K562 (cell line): ENCODE measurements around the gene SLC5A3. TPM values are rescaled to one million over a fixed set of nuclear protein-coding genes. Genes with fewer than 3 reads are reported as not detected.
A peak's percentile ranks its signal among the peaks of the same experiment; 100 is the strongest.

Experiments used
- C11orf30 ChIP-seq: fragments of 450-650 bp; IDR thresholded peaks from 2 replicates; pipeline ENCODE4 v1.6.1; 2016; ENCODE audit warnings: low read depth, mild to moderate bottlenecking
- CEBPB ChIP-seq: fragments of 450-650 bp; IDR thresholded peaks from 2 replicates; pipeline ENCODE4 v1.6.1; 2016; ENCODE audit warnings: missing genetic modification characterization, missing compliant biosample characterization
- CHD2 ChIP-seq: IDR thresholded peaks from 2 replicates; pipeline ENCODE4 v1.6.1; 2011; ENCODE audit warnings: low read depth, low read length
- CREB1 ChIP-seq, 2 experiments: sonication (generic) in 1 of 2; formaldehyde crosslinking in 1 of 2; IDR thresholded peaks; 2 replicates each; pipeline versions ENCODE4 v1.6.1 to v1.8.0; 2012 to 2022; ENCODE audit warnings: inconsistent platforms in 1 of 2, mild to moderate bottlenecking in 1 of 2, missing genetic modification reagents in 1 of 2, moderate library complexity in 1 of 2
- FOXK1 ChIP-seq: sonication (generic); formaldehyde crosslinking; IDR thresholded peaks from 2 replicates; pipeline ENCODE4 v1.8.0; 2022; ENCODE audit warnings: missing genetic modification reagents, mild to moderate bottlenecking, borderline replicate concordance
- GABPB1 ChIP-seq: sonication (generic); formaldehyde crosslinking; IDR thresholded peaks from 2 replicates; pipeline ENCODE4 v1.8.0; 2022; ENCODE audit warnings: mild to moderate bottlenecking, missing genetic modification reagents
- HDAC3 ChIP-seq: fragments of 450-650 bp; IDR thresholded peaks from 2 replicates; pipeline ENCODE4 v1.6.1; 2018; ENCODE audit warnings: borderline replicate concordance, mild to moderate bottlenecking, moderate library complexity; ENCODE audit not compliant: partially characterized antibody
- HMG20B ChIP-seq: fragments of 250-450 bp; sonication (Bioruptor Pico); IDR thresholded peaks from 2 replicates; pipeline ENCODE4 v1.5.0; 2021; ENCODE audit warnings: mild to moderate bottlenecking
- KAT2B ChIP-seq: IDR thresholded peaks from one replicate; pipeline ENCODE4 v1.6.1; 2012; ENCODE audit warnings: low read depth, mild to moderate bottlenecking, control low read depth, inconsistent platforms, low read length, moderate library complexity
- MTA2 ChIP-seq: fragments of 450-650 bp; IDR thresholded peaks from 2 replicates; pipeline ENCODE4 v1.6.1; 2016; ENCODE audit warnings: low read depth
- NR2C2 ChIP-seq, 2 experiments: fragments of 200-800 bp in 1 of 2; sonication (Bioruptor generic) in 1 of 2; sonication (generic) in 1 of 2; formaldehyde crosslinking in 1 of 2; IDR thresholded peaks; 2 replicates each; pipeline versions ENCODE4 v1.6.1 to v1.8.0; 2016 to 2022; ENCODE audit warnings: mild to moderate bottlenecking in 1 of 2, missing compliant biosample characterization in 1 of 2, missing genetic modification characterization in 1 of 2, missing genetic modification reagents in 1 of 2
- NUFIP1 ChIP-seq: fragments of 450-650 bp; IDR thresholded peaks from 2 replicates; pipeline ENCODE4 v1.6.1; 2018; ENCODE audit not compliant: partially characterized antibody
- PHF8 ChIP-seq: fragments of 200-600 bp; sonication (generic); IDR thresholded peaks from 2 replicates; pipeline ENCODE4 v1.6.1; 2012; ENCODE audit warnings: mixed run types, mild to moderate bottlenecking, inconsistent platforms, low read length, moderate library complexity, borderline replicate concordance
- SRSF1 ChIP-seq: fragments of 200-400 bp; formaldehyde crosslinking; IDR thresholded peaks from 2 replicates; pipeline ENCODE4 v1.6.1; 2017; ENCODE audit warnings: mild to moderate bottlenecking, low read depth, low read length, moderate library complexity
- STAT5A ChIP-seq: IDR thresholded peaks from 2 replicates; pipeline ENCODE4 v1.6.1; 2012; ENCODE audit warnings: low read length, inconsistent platforms, borderline replicate concordance
- ZC3H4 ChIP-seq: sonication (generic); formaldehyde crosslinking; IDR thresholded peaks from 2 replicates; pipeline ENCODE4 v1.9.0; 2021; ENCODE audit warnings: missing genetic modification reagents, borderline replicate concordance
- ZNF347 ChIP-seq: fragments of 450-650 bp; formaldehyde crosslinking; IDR thresholded peaks from 2 replicates; pipeline ENCODE4 v1.4.0; 2020; ENCODE audit warnings: low read depth, mild to moderate bottlenecking, moderate library complexity
- ZNF384 ChIP-seq: IDR thresholded peaks from 2 replicates; pipeline ENCODE4 v1.6.1; 2012; ENCODE audit warnings: low read depth, low read length, improper control_type of control experiment
- ZNF436 ChIP-seq: fragments of 250-450, 450-650 bp; sonication (Bioruptor Pico); formaldehyde crosslinking; IDR thresholded peaks from 2 replicates; pipeline ENCODE4 v1.7.0; 2020; ENCODE audit warnings: mild to moderate bottlenecking
- ZNF695 ChIP-seq: fragments of 450-650 bp; formaldehyde crosslinking; IDR thresholded peaks from 2 replicates; pipeline ENCODE4 v1.4.0; 2020; ENCODE audit warnings: mild to moderate bottlenecking, moderate library complexity
- ZNF76 ChIP-seq: fragments of 250-450 bp; sonication (Bioruptor Pico); IDR thresholded peaks from 2 replicates; pipeline ENCODE4 v1.4.0; 2020; ENCODE audit warnings: mild to moderate bottlenecking, moderate library complexity, borderline replicate concordance
- polyA plus RNA-seq, 8 experiments: library from polyadenylated mRNA; depleted of rRNA in 4 of 8; stranded (reverse) in 5 of 8; unstranded in 3 of 8; fragments of >200 nt; fragmentation: Nextera tagmentation in 2 of 8; fragmentation: Illumina TruSeq in 1 of 8; extraction: Ambion mirVana in 2 of 8; extraction: Trizol in 1 of 8; gene quantifications; 2 replicates each; pipeline versions ENCODE4 v1.2.1 to v1.2.3, GENCODE V29; 2011 to 2014; ENCODE audit warnings: inconsistent platforms in 1 of 8, missing spikeins in 1 of 8
- total RNA-seq, 7 experiments: library from RNA; depleted of rRNA in 6 of 7; stranded (reverse); fragments of >200 nt in 6 of 7; fragmentation: Illumina TruSeq in 2 of 7; extraction: Trizol in 2 of 7; gene quantifications; 2 replicates each; pipeline versions ENCODE4 v1.2.1 to v1.2.3, GENCODE V29; 2011 to 2021; ENCODE audit warnings: low replicate concordance in 1 of 7
- TF ChIP-seq, protein P1 (sequence below): fragments of 250-450 bp; sonication (Bioruptor Pico); IDR thresholded peaks from 2 replicates; pipeline ENCODE4 v1.4.0; 2020
- TF ChIP-seq, protein P2 (sequence below): fragments of 250-450 bp; sonication (Bioruptor Pico); IDR thresholded peaks from 2 replicates; pipeline ENCODE4 v1.6.1; 2021; ENCODE audit warnings: mild to moderate bottlenecking

SLC5A3 gene
- total and polyA plus RNA-seq, 9 of the 15 experiments (the other 6 are each of a cell fraction or from before 2014, with no cell fraction given), result 2.9 to 20.6 (median 9.0) TPM

DNA sequence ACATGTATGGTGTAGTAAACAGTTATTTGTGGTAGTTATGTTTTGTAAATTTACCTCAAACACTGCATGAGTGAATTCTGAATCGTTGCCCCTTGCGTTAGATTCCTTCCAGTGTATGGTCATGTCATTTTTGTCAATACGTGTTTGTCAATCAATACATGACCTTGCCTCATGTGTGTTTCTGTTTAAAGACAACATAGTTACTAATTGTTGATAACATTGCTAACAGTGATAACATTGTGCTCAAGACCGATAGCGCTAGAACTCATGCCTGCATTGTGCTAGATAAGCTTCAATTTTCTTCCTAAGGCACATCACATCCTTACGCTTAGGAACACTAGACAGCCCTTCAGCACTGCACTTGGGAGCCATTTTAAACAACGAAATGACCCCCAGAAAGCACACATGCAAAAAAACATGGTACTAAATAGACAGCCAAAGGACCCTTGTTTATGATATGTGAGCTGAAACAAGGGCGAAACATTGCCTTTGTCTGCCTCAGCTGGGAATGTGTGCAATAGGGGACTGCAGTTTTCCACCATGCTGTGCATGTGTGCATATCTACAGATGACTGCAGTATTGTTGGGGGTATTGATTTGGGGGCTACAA is 37.3 kb downstream of the SLC5A3 start (continued):
- TF ChIP-seq MTA2, result peak; percentile 99
- no peak for TF ChIP-seq ZNF76
- TF ChIP-seq, protein P1, sequence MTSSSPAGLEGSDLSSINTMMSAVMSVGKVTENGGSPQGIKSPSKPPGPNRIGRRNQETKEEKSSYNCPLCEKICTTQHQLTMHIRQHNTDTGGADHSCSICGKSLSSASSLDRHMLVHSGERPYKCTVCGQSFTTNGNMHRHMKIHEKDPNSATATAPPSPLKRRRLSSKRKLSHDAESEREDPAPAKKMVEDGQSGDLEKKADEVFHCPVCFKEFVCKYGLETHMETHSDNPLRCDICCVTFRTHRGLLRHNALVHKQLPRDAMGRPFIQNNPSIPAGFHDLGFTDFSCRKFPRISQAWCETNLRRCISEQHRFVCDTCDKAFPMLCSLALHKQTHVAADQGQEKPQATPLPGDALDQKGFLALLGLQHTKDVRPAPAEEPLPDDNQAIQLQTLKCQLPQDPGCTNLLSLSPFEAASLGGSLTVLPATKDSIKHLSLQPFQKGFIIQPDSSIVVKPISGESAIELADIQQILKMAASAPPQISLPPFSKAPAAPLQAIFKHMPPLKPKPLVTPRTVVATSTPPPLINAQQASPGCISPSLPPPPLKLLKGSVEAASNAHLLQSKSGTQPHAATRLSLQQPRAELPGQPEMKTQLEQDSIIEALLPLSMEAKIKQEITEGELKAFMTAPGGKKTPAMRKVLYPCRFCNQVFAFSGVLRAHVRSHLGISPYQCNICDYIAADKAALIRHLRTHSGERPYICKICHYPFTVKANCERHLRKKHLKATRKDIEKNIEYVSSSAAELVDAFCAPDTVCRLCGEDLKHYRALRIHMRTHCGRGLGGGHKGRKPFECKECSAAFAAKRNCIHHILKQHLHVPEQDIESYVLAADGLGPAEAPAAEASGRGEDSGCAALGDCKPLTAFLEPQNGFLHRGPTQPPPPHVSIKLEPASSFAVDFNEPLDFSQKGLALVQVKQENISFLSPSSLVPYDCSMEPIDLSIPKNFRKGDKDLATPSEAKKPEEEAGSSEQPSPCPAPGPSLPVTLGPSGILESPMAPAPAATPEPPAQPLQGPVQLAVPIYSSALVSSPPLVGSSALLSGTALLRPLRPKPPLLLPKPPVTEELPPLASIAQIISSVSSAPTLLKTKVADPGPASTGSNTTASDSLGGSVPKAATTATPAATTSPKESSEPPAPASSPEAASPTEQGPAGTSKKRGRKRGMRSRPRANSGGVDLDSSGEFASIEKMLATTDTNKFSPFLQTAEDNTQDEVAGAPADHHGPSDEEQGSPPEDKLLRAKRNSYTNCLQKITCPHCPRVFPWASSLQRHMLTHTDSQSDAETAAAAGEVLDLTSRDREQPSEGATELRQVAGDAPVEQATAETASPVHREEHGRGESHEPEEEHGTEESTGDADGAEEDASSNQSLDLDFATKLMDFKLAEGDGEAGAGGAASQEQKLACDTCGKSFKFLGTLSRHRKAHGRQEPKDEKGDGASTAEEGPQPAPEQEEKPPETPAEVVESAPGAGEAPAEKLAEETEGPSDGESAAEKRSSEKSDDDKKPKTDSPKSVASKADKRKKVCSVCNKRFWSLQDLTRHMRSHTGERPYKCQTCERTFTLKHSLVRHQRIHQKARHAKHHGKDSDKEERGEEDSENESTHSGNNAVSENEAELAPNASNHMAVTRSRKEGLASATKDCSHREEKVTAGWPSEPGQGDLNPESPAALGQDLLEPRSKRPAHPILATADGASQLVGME, result no peak
- TF ChIP-seq NUFIP1, result no peak
- no peak for TF ChIP-seq SRSF1
- peak; percentile 78 for TF ChIP-seq CEBPB (tag)
- peak; percentile 86 for TF ChIP-seq HDAC3
- no peak for TF ChIP-seq ZNF695 (CRISPR knock-in tag)
- TF ChIP-seq CHD2, result no peak
- TF ChIP-seq ZC3H4 (CRISPR knock-in tag), result no peak
- TF ChIP-seq ZNF347 (CRISPR knock-in tag), result no peak
- TF ChIP-seq FOXK1 (CRISPR knock-in tag), result no peak
- no peak for TF ChIP-seq GABPB1 (CRISPR knock-in tag)
- TF ChIP-seq PHF8, result no peak
- no peak for TF ChIP-seq ZNF384
- peak; percentile 97 for TF ChIP-seq STAT5A
- no peak for TF ChIP-seq HMG20B (CRISPR knock-in tag)
- TF ChIP-seq CREB1 (IDR thresholded peaks at IDR 0.05), result peak; percentile 45; the same call in 1 of the 2 replicates
- no peak for TF ChIP-seq CREB1 (CRISPR knock-in tag; IDR thresholded peaks at IDR 0.05)
- no peak for TF ChIP-seq KAT2B
- TF ChIP-seq NR2C2 (CRISPR knock-in tag; IDR thresholded peaks at IDR 0.05), result no peak
- TF ChIP-seq NR2C2 (tag; IDR thresholded peaks at IDR 0.05), result 0 out of 2 replicates have a peak, but pooled peaks have one; percentile 46
- TF ChIP-seq ZNF436 (CRISPR knock-in tag), result no peak
- TF ChIP-seq, protein P2, sequence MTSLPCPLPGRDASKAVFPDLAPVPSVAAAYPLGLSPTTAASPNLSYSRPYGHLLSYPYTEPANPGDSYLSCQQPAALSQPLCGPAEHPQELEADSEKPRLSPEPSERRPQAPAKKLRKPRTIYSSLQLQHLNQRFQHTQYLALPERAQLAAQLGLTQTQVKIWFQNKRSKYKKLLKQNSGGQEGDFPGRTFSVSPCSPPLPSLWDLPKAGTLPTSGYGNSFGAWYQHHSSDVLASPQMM (CRISPR knock-in tag), result no peak
- no peak for TF ChIP-seq C11orf30
